Testis (tissue), 3 donors: Measurements from ENCODE around the gene PTPRC. TPM values are rescaled to one million over a fixed set of nuclear protein-coding genes. Genes with fewer than 3 reads are reported as not detected.

ENCODE experiments used
- DNase-seq: peaks from one replicate; pipeline ENCODE4 v3.0.0-alpha.2; 2019
- H3K27ac ChIP-seq, 2 donors: fragments of 200-600 bp; sonication (generic); one replicate each; pipeline ENCODE4 v1.5.1; 2019
- H3K27me3 ChIP-seq: fragments of 200-600 bp; sonication (generic); one replicate; pipeline ENCODE4 v1.5.1; 2019
- H3K36me3 ChIP-seq: fragments of 200-600 bp; sonication (generic); one replicate; pipeline ENCODE4 v1.5.1; 2017; ENCODE audit warnings: low read depth; ENCODE audit errors: missing control alignments
- H3K4me1 ChIP-seq: fragments of 200-600 bp; sonication (generic); one replicate; pipeline ENCODE4 v1.5.1; 2019
- H3K4me3 ChIP-seq, 2 donors: fragments of 200-600 bp; sonication (generic); one replicate each; pipeline ENCODE4 v1.5.1; 2017 to 2019
- H3K9me3 ChIP-seq: fragments of 200-600 bp; sonication (generic); one replicate; pipeline ENCODE4 v1.5.1; 2017
- POLR2A ChIP-seq: fragments of 450-650 bp; IDR thresholded peaks from one replicate; pipeline ENCODE4 v1.6.1; 2017; ENCODE audit warnings: antibody characterized with exemption, mild to moderate bottlenecking, moderate library complexity
- WGBS, 2 donors: methylation state at CpG; one replicate each; pipeline ENCODE4 v1.1.5; 2018; 5-methylcytosine and 5-hydroxymethylcytosine counted together
- intact Hi-C: fragments of 100-400 bp; cut with DNase I; formaldehyde crosslinking; loops from one replicate; pipeline ENCODE4 v1.15.1; 2023; ENCODE audit warnings: low total_unique reads
- polyA plus RNA-seq: library from polyadenylated mRNA; stranded (reverse); fragments of 350-450 nt; fragmentation: Illumina TruSeq; extraction: RNeasy Lipid Tissue Mini Kit (QIAGEN cat#74804); gene quantifications from one replicate; pipeline ENCODE4 v1.2.3, GENCODE V29; 2014; ENCODE audit warnings: low read depth, low replicate concordance; ENCODE audit not compliant: insufficient read depth
- total RNA-seq, 2 donors: library from RNA; depleted of rRNA; stranded (reverse); fragments of >200 nt; gene quantifications; one replicate each; pipeline ENCODE4 v1.2.3, GENCODE V29; 2016
- TF ChIP-seq, protein P1 (sequence below), 3 experiments: fragments of 450-650 bp in 2 of 3; fragments of 200-600 bp in 1 of 3; sonication (generic) in 1 of 3; IDR thresholded peaks; one replicate each; pipeline ENCODE4 v1.5.1; 2016 to 2019; ENCODE audit warnings: antibody characterized with exemption in 3 of 3, mild to moderate bottlenecking in 2 of 3, moderate library complexity in 1 of 3

PTPRC gene
- total and polyA plus RNA-seq, 3 donors from 2014 or later, result 5.1 to 10.8 (median 9.7) TPM

DNA sequence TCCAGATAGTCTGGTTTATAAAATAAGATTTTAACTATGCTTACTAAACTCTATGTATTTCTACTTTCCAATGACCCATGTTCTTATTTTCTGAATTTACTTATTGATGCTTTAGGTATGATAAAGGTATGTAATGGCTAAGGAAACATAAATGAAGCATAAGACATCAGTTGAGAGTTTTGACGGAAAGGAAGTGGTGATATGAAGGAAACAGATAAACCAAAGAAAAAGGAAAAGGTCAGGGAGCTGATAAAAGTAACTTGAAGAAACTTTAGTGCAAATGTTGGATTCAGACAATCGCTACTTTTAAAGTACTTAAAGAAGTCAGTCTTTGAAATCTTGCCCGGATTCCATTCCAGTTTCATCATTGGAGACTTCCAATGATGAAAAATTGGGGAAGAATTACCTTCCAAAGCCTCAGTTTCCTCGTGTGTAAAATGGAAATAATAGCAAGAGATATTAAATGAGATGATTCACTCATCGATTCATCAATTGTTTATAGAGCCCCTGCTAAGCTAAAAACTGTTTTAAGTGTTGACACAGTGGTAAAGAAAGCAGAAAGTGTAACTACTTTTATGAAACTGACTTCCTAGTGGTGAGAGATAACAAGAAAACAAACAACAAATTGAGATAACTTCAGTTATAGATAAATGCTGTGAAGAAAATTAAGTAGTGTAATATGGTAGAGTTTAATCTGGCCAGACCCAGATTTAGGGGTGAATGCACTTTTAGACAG, 10.6 kb downstream of the PTPRC start:
- Histone ChIP-seq H3K36me3 (no peaks in the 10 kb centered on the region), H3K9me3 (no peaks in the 10 kb centered on the region), H3K4me1 (no peaks in the 10 kb centered on the region), H3K27ac (no peak overlapping the region), H3K4me3 (no peak overlapping the region), H3K27me3 (no peaks in the 10 kb centered on the region)
- intact Hi-C loops, result no loop called here
- WGBS, 2 donors, result 83 to 85% methylated on average over 5 of the region's 5 CpGs
- no peak for DNase-seq
- TF ChIP-seq, protein P1, sequence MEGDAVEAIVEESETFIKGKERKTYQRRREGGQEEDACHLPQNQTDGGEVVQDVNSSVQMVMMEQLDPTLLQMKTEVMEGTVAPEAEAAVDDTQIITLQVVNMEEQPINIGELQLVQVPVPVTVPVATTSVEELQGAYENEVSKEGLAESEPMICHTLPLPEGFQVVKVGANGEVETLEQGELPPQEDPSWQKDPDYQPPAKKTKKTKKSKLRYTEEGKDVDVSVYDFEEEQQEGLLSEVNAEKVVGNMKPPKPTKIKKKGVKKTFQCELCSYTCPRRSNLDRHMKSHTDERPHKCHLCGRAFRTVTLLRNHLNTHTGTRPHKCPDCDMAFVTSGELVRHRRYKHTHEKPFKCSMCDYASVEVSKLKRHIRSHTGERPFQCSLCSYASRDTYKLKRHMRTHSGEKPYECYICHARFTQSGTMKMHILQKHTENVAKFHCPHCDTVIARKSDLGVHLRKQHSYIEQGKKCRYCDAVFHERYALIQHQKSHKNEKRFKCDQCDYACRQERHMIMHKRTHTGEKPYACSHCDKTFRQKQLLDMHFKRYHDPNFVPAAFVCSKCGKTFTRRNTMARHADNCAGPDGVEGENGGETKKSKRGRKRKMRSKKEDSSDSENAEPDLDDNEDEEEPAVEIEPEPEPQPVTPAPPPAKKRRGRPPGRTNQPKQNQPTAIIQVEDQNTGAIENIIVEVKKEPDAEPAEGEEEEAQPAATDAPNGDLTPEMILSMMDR (IDR thresholded peaks at IDR 0.05), result no peak
- TF ChIP-seq POLR2A, result no peak

DNA sequence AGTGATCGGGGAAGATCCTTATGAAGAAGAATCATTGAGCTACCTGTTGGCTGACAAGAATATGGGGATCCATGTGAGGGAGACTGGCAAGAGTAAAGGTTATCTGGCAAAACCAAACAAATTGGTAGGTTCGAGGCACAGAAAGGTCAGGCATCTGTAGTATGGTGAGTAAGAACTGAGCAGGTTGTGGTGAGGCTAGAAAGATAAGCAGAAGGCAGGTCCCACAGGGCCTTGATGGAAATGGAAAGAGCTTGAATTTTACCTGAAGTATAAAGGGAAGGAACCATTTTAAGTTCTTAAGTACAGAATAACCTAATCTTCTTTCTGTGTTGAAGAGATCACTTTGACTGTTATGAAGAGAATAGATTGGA, 11.1 kb downstream of the PTPRC start:
- Histone ChIP-seq H3K27ac (no peak overlapping the region), H3K9me3 (no peaks in the 10 kb centered on the region)

DNA sequence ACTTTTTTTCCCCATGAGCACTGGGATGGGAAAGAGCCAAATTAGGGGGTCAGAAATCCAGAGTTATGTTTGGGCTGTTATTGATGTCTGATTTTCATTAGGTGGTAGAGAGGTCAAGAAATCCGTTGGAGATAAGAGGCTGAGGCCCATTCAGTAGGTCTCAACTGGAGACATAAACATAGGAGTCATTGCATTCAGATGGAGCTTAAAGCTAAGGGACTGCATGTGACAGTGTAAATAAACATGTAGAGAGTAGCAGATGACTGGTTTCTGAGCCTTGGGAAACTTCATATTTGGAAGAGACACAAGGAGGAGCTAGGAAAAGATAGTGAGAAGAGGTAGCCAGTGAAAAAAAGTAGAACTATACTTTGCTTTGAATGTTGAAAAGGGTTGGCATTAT, 11.7 kb downstream of the PTPRC start:
- 81 to 88% methylated on average over 1 of the region's 1 CpG for WGBS, 2 donors

More for the DNA sequence above, 11.1 kb downstream of the PTPRC start:
- intact Hi-C loops, result no loop called here
- Histone ChIP-seq H3K4me3 (no peak overlapping the region), H3K27me3 (no peaks in the 10 kb centered on the region), H3K36me3 (no peaks in the 10 kb centered on the region), H3K4me1 (no peaks in the 10 kb centered on the region)
- WGBS, 2 donors, result 93 to 96% methylated on average over 2 of the region's 2 CpGs
- no peak for DNase-seq
- TF ChIP-seq POLR2A, result no peak
- TF ChIP-seq, protein P1 (IDR thresholded peaks at IDR 0.05), result no peak

DNA sequence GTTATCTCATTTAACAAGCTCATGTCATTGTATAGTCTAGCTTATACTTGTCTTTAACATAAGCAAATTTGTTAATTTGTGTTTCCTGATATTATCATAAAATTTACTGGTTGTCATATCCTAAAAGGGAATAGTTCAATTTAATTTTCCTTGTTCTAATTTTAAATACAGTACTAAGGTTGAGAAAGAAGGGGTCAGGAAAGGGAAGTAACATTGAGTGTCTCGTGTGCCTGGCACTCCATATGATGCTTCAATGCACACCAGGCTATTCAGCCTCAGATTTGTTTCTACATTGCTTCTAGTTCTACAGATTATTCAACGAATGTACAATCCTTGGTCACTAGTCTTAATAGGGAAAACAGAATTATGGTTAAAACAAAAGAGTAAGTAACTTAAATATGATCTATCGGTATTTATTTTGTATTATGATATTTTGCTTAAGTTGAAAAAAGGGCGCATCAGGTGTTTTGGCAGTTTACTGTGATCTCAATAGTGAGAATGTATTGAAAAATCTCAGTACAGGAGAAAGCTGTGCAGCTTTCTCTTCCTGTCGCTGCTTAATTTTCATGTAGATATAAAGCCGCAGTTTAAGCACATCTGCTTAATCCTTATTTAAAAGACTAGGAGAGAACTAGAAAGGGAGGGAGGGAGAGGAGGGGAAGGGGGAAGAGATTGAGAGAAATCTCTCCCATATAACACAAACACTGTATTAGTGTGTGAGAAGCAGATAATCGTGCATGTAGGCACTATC, 13.0 kb downstream of the PTPRC start:
- Histone ChIP-seq H3K36me3 (no peaks in the 10 kb centered on the region), H3K27me3 (no peaks in the 10 kb centered on the region), H3K9me3 (no peaks in the 10 kb centered on the region), H3K27ac (no peak overlapping the region), H3K4me1 (no peaks in the 10 kb centered on the region), H3K4me3 (no peak overlapping the region)
- intact Hi-C loops, result no loop called here
- TF ChIP-seq, protein P1 (IDR thresholded peaks at IDR 0.05), result no peak
- no peak for TF ChIP-seq POLR2A
- DNase-seq, result no peak
- 70 to 78% methylated on average over 7 of the region's 7 CpGs for WGBS, 2 donors

More for the DNA sequence above, 11.7 kb downstream of the PTPRC start:
- intact Hi-C loops, result no loop called here
- H3K4me3 ChIP-seq, result no peak overlapping the region
- H3K27ac ChIP-seq, result no peak overlapping the region
- H3K9me3 ChIP-seq, result no peaks in the 10 kb centered on the region
- no peaks in the 10 kb centered on the region for H3K4me1 ChIP-seq
- no peaks in the 10 kb centered on the region for H3K27me3 ChIP-seq
- no peaks in the 10 kb centered on the region for H3K36me3 ChIP-seq
- no peak for DNase-seq
- TF ChIP-seq POLR2A, result no peak
- TF ChIP-seq, protein P1 (IDR thresholded peaks at IDR 0.05), result no peak
